Calu3 (cell line): ENCODE results near the gene COL24A1. TPM values are rescaled to one million over a fixed set of nuclear protein-coding genes. Genes with fewer than 3 reads are reported as not detected.
"Not testable (repeated sequence)": the region's sequence is repeated elsewhere in the genome, so short reads cannot be mapped to it uniquely, and the experiment has no call there.

ENCODE experiments used
- BruUV-seq: library from RNA; stranded (reverse); fragments of 400-500 nt; replicated peaks from 2 replicates; lab custom pipeline; 2021; lab: Mats Ljungman, UMichigan
- CTCF ChIA-PET: fragments of 300-600 bp; sonication (Branson Sonifier 250); formaldehyde crosslinking; loops from one replicate; lab custom pipeline; 2022; ENCODE audit warnings: antibody characterized with exemption; lab: Charles Lee
- DNase-seq: peaks from one replicate; pipeline ENCODE4 v3.0.0; 2022
- H3K27ac Mint-ChIP-seq: one replicate; pipeline ENCODE4 v1.8.0; 2022; ENCODE audit warnings: mixed read lengths; ENCODE audit not compliant: unreplicated experiment
- H3K27me3 Mint-ChIP-seq: one replicate; pipeline ENCODE4 v1.8.0; 2022; ENCODE audit warnings: mixed read lengths; ENCODE audit not compliant: unreplicated experiment
- H3K36me3 Mint-ChIP-seq: one replicate; pipeline ENCODE4 v1.8.0; 2022; ENCODE audit warnings: mild to moderate bottlenecking, moderate library complexity, mixed read lengths; ENCODE audit not compliant: insufficient read depth, unreplicated experiment
- H3K4me1 Mint-ChIP-seq: one replicate; pipeline ENCODE4 v1.8.0; 2022; ENCODE audit warnings: mild to moderate bottlenecking, low read depth, mixed read lengths; ENCODE audit not compliant: unreplicated experiment
- H3K4me3 Mint-ChIP-seq: one replicate; pipeline ENCODE4 v1.8.0; 2022; ENCODE audit warnings: mild to moderate bottlenecking, low read depth, moderate library complexity, mixed read lengths; ENCODE audit not compliant: unreplicated experiment
- H3K9me3 Mint-ChIP-seq: one replicate; pipeline ENCODE4 v1.8.0; 2022; ENCODE audit warnings: low read depth, mixed read lengths; ENCODE audit not compliant: unreplicated experiment
- CTCF ChIP-seq: fragments of 200-600 bp; IDR thresholded peaks from one replicate; pipeline ENCODE4 v1.8.0; 2022; ENCODE audit warnings: antibody characterized with exemption; ENCODE audit not compliant: unreplicated experiment
- intact Hi-C: fragments of 100-400 bp; cut with micrococcal nuclease; formaldehyde crosslinking; loops from one replicate; pipeline ENCODE4 v1.10.0; 2022; ENCODE audit not compliant: unreplicated experiment
- total RNA-seq: library from RNA; stranded (reverse); gene quantifications from 2 replicates; pipeline ENCODE4 v1.2.3, GENCODE V29; 2022

COL24A1 gene
- total RNA-seq, 1 experiment from 2014 or later, result not detected

- Mint-ChIP-seq H3K36me3 (no peaks in the 10 kb centered on the region), H3K27me3 (no peaks in the 10 kb centered on the region), H3K4me3 (no peak overlapping the region), H3K9me3 (no peaks in the 10 kb centered on the region), H3K4me1 (no peaks in the 10 kb centered on the region), H3K27ac (no peak overlapping the region)
- no peak for DNase-seq
- TF ChIP-seq CTCF, result no peak
- BruUV-seq, result no TSS peak
- intact Hi-C loops, result no loop called here
- CTCF ChIA-PET, result no interaction called here
Measured at GRCh38 chr1:86114236-86114635, 42.3 kb downstream of the COL24A1 start.

- H3K27me3 Mint-ChIP-seq, intact Hi-C loops, H3K36me3 Mint-ChIP-seq, H3K4me3 Mint-ChIP-seq, BruUV-seq, H3K4me1 Mint-ChIP-seq, DNase-seq, H3K27ac Mint-ChIP-seq, H3K9me3 Mint-ChIP-seq: not testable (repeated sequence)
- CTCF ChIA-PET, result interaction anchor here (0.6 kb wide), 1 partner anchor 42 kb away, joined by 10 read pairs; no protein-coding TSS in a partner anchor
Measured at GRCh38 chr1:86111590-86111989, 45.0 kb downstream of the COL24A1 start.

GRCh38 chr1:86110451-86111129 lies 46.0 kb downstream of the COL24A1 start:
- Mint-ChIP-seq H3K4me3 (no peak overlapping the region), H3K9me3 (no peaks in the 10 kb centered on the region), H3K4me1 (no peaks in the 10 kb centered on the region), H3K36me3 (no peaks in the 10 kb centered on the region), H3K27me3 (no peaks in the 10 kb centered on the region), H3K27ac (no peak overlapping the region)
- CTCF ChIA-PET, result no interaction called here
- no TSS peak for BruUV-seq
- intact Hi-C loops, result no loop called here
- no peak for TF ChIP-seq CTCF
- no peak for DNase-seq

GRCh38 chr1:86105533-86105866 lies 51.1 kb downstream of the COL24A1 start:
- no peak overlapping the region for H3K27ac Mint-ChIP-seq
- CTCF ChIA-PET, result no interaction called here

More at GRCh38 chr1:86105533-86105866, 51.1 kb downstream of the COL24A1 start:
- DNase-seq, result no peak
- TF ChIP-seq CTCF, result no peak
- no peak overlapping the region for H3K4me3 Mint-ChIP-seq
- BruUV-seq, result no TSS peak
- intact Hi-C loops, result no loop called here
- peaks cover 10% of the 10 kb centered on the region for H3K4me1 Mint-ChIP-seq
- H3K9me3 Mint-ChIP-seq, result no peaks in the 10 kb centered on the region
- H3K27me3 Mint-ChIP-seq, result no peaks in the 10 kb centered on the region
- H3K36me3 Mint-ChIP-seq, result peaks cover 8% of the 10 kb centered on the region
